GM19043 (cell line): ENCODE results near the gene SNRPN.
"Not testable (repeated sequence)": the region's sequence is repeated elsewhere in the genome, so short reads cannot be mapped to it uniquely, and the experiment has no call there.

Source experiments
- ATAC-seq: cut with Tn5 transposase; IDR thresholded peaks from one replicate; pipeline ENCODE4 v1.9.1; 2021; ENCODE audit warnings: low read depth; ENCODE audit not compliant: unreplicated experiment

The SNRPN gene

DNA sequence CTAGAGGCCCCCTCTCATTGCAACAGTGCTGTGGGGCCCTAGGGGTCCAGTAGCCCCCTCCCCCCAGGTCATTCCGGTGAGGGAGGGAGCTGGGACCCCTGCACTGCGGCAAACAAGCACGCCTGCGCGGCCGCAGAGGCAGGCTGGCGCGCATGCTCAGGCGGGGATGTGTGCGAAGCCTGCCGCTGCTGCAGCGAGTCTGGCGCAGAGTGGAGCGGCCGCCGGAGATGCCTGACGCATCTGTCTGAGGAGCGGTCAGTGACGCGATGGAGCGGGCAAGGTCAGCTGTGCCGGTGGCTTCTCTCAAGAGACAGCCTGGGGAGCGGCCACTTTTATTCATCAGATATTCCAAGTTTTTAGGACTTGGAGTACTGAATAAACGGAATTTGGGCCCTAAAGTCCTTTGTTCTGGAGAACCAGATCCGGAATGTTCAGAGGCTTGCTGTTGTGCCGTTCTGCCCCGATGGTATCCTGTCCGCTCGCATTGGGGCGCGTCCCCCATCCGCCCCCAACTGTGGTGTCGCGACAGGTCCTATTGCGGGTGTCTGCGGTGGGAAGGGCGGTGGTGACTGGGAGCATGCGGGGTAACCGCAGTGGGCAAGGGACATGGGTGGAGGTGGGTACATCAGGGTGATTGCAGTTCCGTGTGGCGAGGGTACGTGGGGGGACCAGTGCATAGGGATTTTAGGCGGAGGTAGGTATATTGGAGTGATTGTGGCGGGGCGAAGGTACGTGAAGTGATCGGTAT, at the start of gene SNRPN, which contains the start of gene SNURF:
Gene SNRPN, plus strand, starts transcription at position 205 of the 748 bp plus-strand sequence. CDS start 19,467 bp downstream, outside the sequence.
Gene SNURF, plus strand, starts transcription at position 205 of the 748 bp plus-strand sequence. Its CDS starts 62 bp downstream, at position 267.
- peak; percentile 50 for ATAC-seq

DNA sequence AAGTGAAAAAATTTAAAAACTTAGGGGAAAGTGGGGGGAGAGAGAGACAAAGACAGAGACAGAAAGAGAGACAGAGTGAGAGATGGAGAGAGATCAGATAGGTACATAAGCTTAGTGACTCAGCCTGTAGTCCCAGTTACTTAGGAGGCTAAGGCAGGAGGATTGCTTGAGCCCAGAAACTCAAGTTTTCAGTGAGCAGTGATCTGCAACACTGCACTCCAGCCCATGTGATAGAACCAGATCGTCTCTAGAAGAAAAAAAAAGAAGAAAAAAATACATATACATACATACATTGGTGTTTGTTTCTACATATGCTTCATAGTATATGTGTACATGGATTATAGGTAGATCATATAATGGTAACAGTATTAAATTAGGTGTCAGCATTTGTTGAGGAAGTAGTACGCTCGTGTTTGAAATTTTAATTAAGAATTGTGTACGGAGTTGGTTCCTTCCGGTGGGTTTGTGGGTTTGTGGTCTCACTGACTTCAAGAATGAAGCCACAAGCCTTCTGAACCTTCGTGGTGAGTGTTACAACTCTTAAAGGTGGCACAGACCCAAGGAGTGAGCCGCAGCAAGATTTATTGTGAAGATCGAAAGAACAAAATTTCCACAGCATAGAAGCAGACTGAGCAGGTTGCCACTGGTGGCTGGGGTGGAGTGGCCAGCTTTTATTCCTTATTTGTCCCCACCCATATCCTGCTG, 38.3 kb upstream of the SNRPN start:
- ATAC-seq: no peak

DNA sequence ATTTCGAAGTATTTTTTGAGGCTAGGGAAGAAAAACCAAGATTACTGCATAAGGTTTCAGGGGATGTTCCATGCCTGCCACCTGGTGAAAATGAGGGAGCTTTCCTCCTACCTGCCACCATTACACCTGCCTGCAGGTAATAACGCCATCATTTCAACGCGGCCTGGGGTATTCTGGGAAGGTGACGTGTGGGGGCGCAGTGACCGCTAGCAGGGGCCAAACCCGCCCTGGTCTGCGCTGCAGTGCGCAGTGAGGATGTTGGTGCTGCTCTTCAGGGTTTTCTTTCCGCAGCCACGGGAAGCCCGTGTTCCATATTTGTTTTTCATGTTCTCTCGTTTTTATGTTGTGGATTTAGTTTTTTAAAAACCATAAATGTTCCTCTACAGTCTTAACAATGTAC, 37.4 kb upstream of the SNRPN start:
- no peak for ATAC-seq

DNA sequence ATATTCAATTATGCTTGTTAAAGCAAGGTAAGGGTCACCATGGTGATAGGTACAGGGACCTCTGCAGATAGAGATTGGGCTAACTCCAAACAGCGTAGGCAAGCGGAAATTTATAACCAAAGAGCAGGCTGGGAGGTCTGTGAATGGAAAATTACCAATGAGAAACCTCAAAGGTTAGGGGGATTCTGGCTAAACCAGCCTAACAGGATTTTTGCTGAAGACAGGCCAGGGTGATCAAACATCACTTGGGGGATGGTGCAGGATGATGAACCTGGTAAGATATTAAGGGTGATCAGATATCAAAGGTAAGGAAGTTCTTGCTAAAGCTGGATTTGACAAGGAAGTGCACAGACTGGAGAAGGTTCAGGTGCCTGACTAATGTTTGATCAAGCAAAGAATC, 35.3 kb upstream of the SNRPN start:
- ATAC-seq: no peak

DNA sequence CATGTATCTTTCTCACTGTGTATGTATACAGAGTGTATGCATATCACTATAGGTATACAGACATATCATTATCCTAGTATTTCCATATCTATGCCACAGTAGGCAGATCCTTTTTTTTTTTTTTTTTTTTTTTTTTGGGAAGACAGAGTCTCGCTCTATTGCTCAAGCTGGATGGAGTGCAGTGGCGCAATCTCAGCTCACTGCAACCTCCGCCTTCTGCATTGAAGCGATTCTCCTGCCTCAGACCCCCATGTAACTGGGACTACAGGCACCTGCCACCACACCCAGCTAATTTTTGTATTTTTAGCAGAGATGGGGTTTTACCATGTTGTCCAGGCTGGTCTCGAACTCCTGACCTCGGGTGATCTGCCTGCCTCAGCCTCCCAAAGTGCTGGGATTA, 32.0 kb upstream of the SNRPN start:
- not testable (repeated sequence) for ATAC-seq

GRCh38 chr15:24924153-24924552, 30.6 kb upstream of the SNRPN start:
- no peak for ATAC-seq

GRCh38 chr15:24924621-24925020, 30.2 kb upstream of the SNRPN start:
- no peak for ATAC-seq

DNA sequence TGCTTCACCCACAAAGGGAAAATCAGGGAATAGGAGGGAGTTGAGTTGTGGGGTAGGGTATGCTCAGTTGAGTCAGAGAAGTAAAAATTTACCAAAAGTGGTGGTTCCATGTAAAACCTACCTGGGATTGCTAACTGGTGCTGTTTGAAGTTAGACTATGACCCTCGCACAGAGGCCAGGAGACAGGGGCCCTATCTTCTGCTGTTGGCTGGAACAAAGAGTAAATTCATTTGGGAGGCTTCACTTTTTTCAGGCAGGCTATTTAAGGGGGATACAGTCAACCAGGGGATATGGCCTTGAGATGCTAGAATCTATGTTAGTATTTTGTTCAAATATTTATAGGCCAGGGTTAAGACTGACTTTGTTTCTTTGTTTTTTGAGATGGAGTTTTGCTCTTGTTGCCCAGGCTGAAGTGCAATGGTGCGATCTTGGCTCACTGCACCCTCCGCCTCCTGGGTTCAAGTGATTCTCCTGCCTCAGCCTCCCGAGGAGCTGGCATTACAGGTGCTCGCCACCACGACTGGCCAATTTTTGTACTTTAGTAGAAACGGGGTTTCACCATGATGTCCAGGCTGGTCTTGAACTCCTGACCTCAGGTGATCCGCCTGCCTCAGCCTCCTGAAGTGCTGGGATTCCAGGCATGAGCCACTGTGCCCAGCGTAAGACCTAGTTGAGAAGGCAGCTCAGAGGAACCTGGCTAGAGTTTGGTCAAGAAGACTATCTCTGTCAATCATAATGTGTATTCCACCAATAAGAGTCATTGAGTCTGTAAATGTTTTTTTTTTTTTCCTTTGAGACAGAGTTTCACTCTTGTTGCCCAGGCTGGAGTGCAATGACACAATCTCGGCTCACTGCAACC, 22.7 kb upstream of the SNRPN start:
- not testable (repeated sequence) for ATAC-seq

GRCh38 chr15:24933716-24934115, 21.1 kb upstream of the SNRPN start:
- no peak for ATAC-seq

DNA sequence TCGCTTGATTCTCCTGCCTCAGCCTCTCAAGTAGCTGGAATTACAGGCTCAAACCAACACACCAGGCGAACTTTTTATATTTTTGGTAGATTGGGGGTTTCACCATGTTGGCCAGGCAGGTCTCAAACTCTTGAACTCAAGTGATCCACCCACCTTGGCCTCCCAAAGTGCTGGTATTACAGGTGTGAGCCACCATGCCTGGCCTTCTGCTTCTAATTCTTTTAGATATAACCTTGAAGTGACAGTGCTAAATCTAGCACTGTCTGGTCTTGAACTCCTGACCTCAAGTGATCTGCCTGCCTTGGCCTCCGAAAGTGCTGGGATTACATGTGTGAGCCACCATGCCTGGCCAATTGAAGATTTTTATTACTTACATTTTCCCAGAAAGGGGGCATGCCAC, 16.6 kb upstream of the SNRPN start:
- not testable (repeated sequence) for ATAC-seq

DNA sequence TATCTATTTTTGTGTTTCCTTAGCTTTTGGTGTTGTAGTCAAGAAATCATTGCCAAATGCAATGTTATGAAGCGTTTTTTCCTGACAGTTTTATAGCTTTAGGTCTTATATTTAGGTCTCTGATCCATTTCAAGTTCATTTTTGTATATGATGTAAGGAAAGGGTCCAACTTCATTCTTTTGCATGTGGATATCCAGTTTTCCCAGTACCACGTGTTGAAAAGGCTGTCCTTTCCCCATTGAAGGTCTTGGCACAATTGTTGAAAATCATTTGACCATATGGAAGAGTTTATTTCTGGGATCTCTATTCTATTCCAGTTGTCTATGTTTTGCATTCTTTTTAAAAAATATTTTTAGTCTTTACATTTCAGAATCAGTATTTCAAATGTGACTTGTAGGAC, 14.6 kb upstream of the SNRPN start:
- ATAC-seq: no peak

- ATAC-seq: no peak
These were observed 11.4 kb upstream of the SNRPN start for GRCh38 chr15:24943361-24943760.

GRCh38 chr15:24944954-24945353, 9.8 kb upstream of the SNRPN start:
- ATAC-seq: no peak

DNA sequence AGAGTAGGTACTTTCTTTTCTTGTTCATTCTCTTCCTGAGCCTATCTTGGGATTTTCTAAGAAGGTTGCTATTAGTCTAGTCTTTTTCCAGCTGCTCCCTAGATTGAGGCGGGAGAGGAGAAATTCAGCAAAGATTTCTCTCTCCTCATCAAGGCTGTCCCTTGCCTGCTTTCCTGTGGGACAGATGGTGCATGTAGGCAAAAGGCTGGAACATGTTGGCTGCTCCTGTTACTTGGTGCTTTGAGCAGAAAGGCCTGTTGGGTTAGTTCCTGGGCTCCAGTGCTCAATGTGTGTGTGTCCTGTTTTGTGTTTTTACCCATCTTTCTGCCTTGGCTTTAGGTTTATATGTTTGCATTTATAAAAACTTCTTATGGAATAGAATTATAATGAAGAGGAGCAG, 9.1 kb upstream of the SNRPN start:
- ATAC-seq: no peak

DNA sequence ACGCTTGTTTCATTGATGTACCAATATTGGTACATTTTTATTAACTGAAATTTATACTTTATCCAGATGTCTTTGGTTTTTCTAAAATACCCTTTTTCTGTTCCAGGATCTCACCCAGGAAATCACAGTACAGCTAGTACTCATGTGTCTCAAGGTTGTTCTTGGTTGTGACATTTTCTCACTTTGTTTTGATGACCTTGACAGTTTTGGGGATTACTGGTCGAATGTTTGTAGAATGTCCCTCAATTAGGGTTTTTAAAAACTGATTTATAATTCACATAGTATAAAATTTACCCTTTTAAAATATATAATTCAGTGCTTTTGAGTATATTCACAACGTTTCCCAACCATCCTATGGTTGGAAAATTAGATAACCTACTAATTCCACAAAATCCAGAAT, 6.3 kb upstream of the SNRPN start:
- ATAC-seq: no peak

DNA sequence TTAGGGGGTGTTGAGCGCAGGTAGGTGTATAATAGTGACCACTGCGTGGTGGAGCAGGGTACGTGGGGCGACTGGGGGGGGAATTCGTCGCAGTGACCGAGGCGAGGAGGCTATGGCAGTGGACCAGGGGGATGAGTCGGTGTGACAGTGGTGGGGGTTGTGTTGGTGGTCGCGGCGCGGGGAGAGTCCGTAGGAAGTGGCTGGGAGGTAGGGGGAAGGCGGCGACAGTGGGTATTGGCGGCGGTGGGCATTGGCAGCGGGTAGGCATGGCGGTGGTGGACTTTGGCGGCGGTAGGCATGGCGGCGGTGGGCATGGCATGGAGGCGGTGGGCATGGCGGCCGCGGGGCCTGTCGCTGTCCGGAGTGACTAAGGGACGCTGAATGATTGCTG, 739 bp downstream of the SNRPN start:
- no peak for ATAC-seq

- peak; percentile 70 for ATAC-seq
These were observed 1.5 kb downstream of the SNRPN start for GRCh38 chr15:24956111-24956838.

DNA sequence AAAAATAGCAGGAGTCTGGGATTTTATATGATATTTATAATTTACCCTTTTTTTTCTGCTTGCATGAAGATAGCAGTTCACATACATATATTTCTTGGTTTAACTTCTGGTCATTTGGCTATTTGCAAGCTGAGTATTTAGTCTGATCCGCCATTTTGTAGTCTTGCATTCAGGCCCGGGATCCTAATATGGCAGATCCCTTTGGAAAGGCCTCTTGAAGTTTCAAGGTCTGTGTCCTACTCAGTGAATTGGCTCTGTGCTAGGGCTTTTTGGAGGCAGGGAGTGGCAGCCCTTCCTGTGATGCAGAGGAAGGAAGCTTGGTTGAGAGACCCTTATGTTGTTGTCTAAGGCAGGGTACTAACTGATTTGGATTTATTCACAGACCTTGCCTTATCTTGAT, 2.9 kb downstream of the SNRPN start:
- ATAC-seq: no peak

- no peak for ATAC-seq
These were observed 7.2 kb downstream of the SNRPN start for GRCh38 chr15:24961967-24962366.

GRCh38 chr15:24962880-24963279, 8.1 kb downstream of the SNRPN start:
- ATAC-seq: no peak
